LNCaP clone FGC (cell line): ENCODE measurements around the gene EIF5.

ENCODE experiments used
- DNase-seq: peaks from one replicate; pipeline ENCODE4 v3.0.0-alpha.2; 2011; ENCODE audit warnings: low read depth
- H3K4me3 ChIP-seq: 2 replicates; pipeline ENCODE4 v1.5.1; 2011; ENCODE audit warnings: mild to moderate bottlenecking, low read depth, low read length, control low read depth
- CTCF ChIP-seq: IDR thresholded peaks from 2 replicates; pipeline ENCODE4 v1.5.1; 2012; ENCODE audit warnings: mild to moderate bottlenecking; ENCODE audit not compliant: control insufficient read depth, insufficient read depth; ENCODE audit errors: extremely low read depth

Gene EIF5

DNA sequence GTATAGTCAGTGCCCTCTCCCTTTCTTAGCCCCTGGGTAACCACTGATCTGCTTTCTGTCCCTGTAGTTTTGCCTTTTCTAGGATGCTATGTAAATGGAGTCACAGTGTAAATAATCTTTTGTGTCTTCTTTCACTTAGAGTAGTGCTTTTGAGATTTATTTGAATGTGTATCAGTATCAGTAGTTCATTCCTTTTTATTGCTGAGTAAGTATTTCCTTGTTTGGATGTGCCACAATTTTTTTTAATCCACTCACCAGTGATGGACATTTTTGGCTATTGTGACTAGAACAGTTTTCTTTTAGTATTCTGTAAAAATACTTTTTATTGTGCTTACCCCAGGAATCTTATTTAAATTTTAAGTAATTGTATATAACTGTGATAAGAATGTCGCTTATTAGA, 54.6 kb downstream of the EIF5 start:
- DNase-seq = no peak
- H3K4me3 ChIP-seq = no peak overlapping the region
- TF ChIP-seq CTCF = no peak

- TF ChIP-seq CTCF = no peak
- DNase-seq = no peak
- H3K4me3 ChIP-seq = no peak overlapping the region
Observed at GRCh38 chr14:103390605-103391004, 56.6 kb downstream of the EIF5 start.

- peak; percentile 41 for TF ChIP-seq CTCF
- DNase-seq = no peak
- no peak overlapping the region for H3K4me3 ChIP-seq
Observed at GRCh38 chr14:103391048-103391447, 57.0 kb downstream of the EIF5 start.

- TF ChIP-seq CTCF = no peak
- DNase-seq = no peak
- H3K4me3 ChIP-seq = no peak overlapping the region
Observed at GRCh38 chr14:103392106-103392505, 58.1 kb downstream of the EIF5 start.

GRCh38 chr14:103392572-103392971, 58.5 kb downstream of the EIF5 start:
- TF ChIP-seq CTCF = no peak
- no peak overlapping the region for H3K4me3 ChIP-seq
- DNase-seq = no peak

GRCh38 chr14:103393070-103393469, 59.0 kb downstream of the EIF5 start:
- H3K4me3 ChIP-seq = no peak overlapping the region
- no peak for DNase-seq
- no peak for TF ChIP-seq CTCF
